Uterus (tissue), 2 donors: ENCODE results near the gene CREB3L2.

Experiments
- CTCF ChIP-seq, 4 experiments: fragments of 200-600 bp in 2 of 4; fragments of 450-650 bp in 2 of 4; sonication (generic) in 2 of 4; IDR thresholded peaks; one replicate each; pipeline ENCODE4 v1.5.1; 2016 to 2019; ENCODE audit warnings: antibody characterized with exemption in 4 of 4, mild to moderate bottlenecking in 2 of 4, moderate library complexity in 1 of 4
- POLR2A ChIP-seq, 2 donors: fragments of 450-650 bp; IDR thresholded peaks; one replicate each; pipeline ENCODE4 v1.6.1; 2016; ENCODE audit warnings: antibody characterized with exemption in 2 of 2, mild to moderate bottlenecking in 1 of 2, moderate library complexity in 1 of 2

- TF ChIP-seq CTCF (IDR thresholded peaks at IDR 0.05) (no peak), POLR2A (IDR thresholded peaks at IDR 0.05) (no peak)
These were observed 4.2 kb upstream of the CREB3L2 start for GRCh38 chr7:138006106-138006505.
